Activated CD8-positive, alpha-beta T cell treated with anti-CD3 and anti-CD28 coated beads, Interleukin-2, amount 10 ng/mL, durations not matched to agents 7 days and 5 days (primary cell): Measurements from ENCODE around the gene ABCB11. TPM values are rescaled to one million over a fixed set of nuclear protein-coding genes. Genes with fewer than 3 reads are reported as not detected.
"Not testable (repeated sequence)": the region's sequence is repeated elsewhere in the genome, so short reads cannot be mapped to it uniquely, and the experiment has no call there.

Source experiments
- ATAC-seq: fragments of 150-1000 bp; cut with Tn5 transposase; one replicate; pipeline ENCODE4 v1.10.0; 2021; ENCODE audit warnings: moderate library complexity
- CTCF ChIA-PET: fragments of 350-600 bp; sonication (Branson Sonifier 250); formaldehyde crosslinking; loops from one replicate; lab custom pipeline; 2021; ENCODE audit warnings: antibody characterized with exemption; lab: Charles Lee
- POLR2A ChIA-PET: fragments of 350-600 bp; sonication (Branson Sonifier 250); formaldehyde crosslinking; loops from one replicate; lab custom pipeline; 2021; ENCODE audit warnings: antibody characterized with exemption; lab: Charles Lee
- DNase-seq: peaks from one replicate; pipeline ENCODE4 v3.0.0-alpha.2; 2020
- H3K27ac Mint-ChIP-seq: one replicate; pipeline ENCODE4 v1.8.0; 2021; ENCODE audit warnings: mild to moderate bottlenecking, mixed read lengths
- H3K27me3 Mint-ChIP-seq: one replicate; pipeline ENCODE4 v1.8.0; 2021; ENCODE audit warnings: low read depth, mixed read lengths
- H3K36me3 Mint-ChIP-seq: one replicate; pipeline ENCODE4 v1.8.0; 2021; ENCODE audit warnings: low read depth, mixed read lengths
- H3K4me1 Mint-ChIP-seq: one replicate; pipeline ENCODE4 v1.8.0; 2021; ENCODE audit warnings: low read depth, mixed read lengths
- H3K4me3 Mint-ChIP-seq: one replicate; pipeline ENCODE4 v1.8.0; 2021; ENCODE audit warnings: mild to moderate bottlenecking, mixed read lengths
- H3K9me3 Mint-ChIP-seq: one replicate; pipeline ENCODE4 v1.8.0; 2022; ENCODE audit warnings: mixed read lengths; ENCODE audit not compliant: insufficient read depth
- total RNA-seq, 2 experiments: library from RNA; stranded (reverse); gene quantifications; one replicate each; pipeline ENCODE4 v1.2.3, GENCODE V29; 2021

ABCB11 gene
- total RNA-seq, 2 experiments from 2014 or later = 0.03 TPM; not detected in 1

GRCh38 chr2:169013628-169014026 is 17.5 kb downstream of the ABCB11 start:
- Mint-ChIP-seq H3K27ac (no peak overlapping the region), H3K9me3 (no peaks in the 10 kb centered on the region), H3K4me1 (peaks cover 4% of the 10 kb centered on the region), H3K4me3 (no peak overlapping the region), H3K36me3 (no peaks in the 10 kb centered on the region), H3K27me3 (no peaks in the 10 kb centered on the region)
- ChIA-PET CTCF (no interaction called here), POLR2A (no interaction called here)
- DNase-seq (no peak), ATAC-seq (no peak)

- no peak for DNase-seq
- POLR2A ChIA-PET = no interaction called here
- Mint-ChIP-seq H3K27me3 (no peaks in the 10 kb centered on the region), H3K4me1 (peaks cover 10% of the 10 kb centered on the region), H3K36me3 (no peaks in the 10 kb centered on the region), H3K9me3 (no peaks in the 10 kb centered on the region), H3K4me3 (no peak overlapping the region), H3K27ac (no peak overlapping the region)
- no peak for ATAC-seq
- CTCF ChIA-PET = interaction anchor here (1.1 kb wide), 1 partner anchor 13 kb away, joined by 4 read pairs; no protein-coding TSS in a partner anchor
Observed at GRCh38 chr2:169012812-169013627, 18.1 kb downstream of the ABCB11 start.

- ATAC-seq, H3K4me3 Mint-ChIP-seq, H3K9me3 Mint-ChIP-seq, H3K36me3 Mint-ChIP-seq, POLR2A ChIA-PET, H3K27me3 Mint-ChIP-seq, DNase-seq, H3K27ac Mint-ChIP-seq: not testable (repeated sequence)
- CTCF ChIA-PET = interaction anchor here (1.1 kb wide), 1 partner anchor 14 kb away, joined by 4 read pairs; no protein-coding TSS in a partner anchor
- H3K4me1 Mint-ChIP-seq = peaks cover 17% of the 10 kb centered on the region
Observed at GRCh38 chr2:169012191-169012792, 18.8 kb downstream of the ABCB11 start.

GRCh38 chr2:169011698-169012097 is 19.4 kb downstream of the ABCB11 start:
- Mint-ChIP-seq H3K36me3 (no peaks in the 10 kb centered on the region), H3K4me1 (peaks cover 20% of the 10 kb centered on the region), H3K27ac (no peak overlapping the region), H3K27me3 (no peaks in the 10 kb centered on the region), H3K4me3 (no peak overlapping the region), H3K9me3 (no peaks in the 10 kb centered on the region)
- POLR2A ChIA-PET = no interaction called here
- CTCF ChIA-PET = interaction anchor here (1.1 kb wide), 1 partner anchor 15 kb away, joined by 4 read pairs; no protein-coding TSS in a partner anchor
- no peak for ATAC-seq
- no peak for DNase-seq

GRCh38 chr2:169010633-169011460 is 20.3 kb downstream of the ABCB11 start:
- Mint-ChIP-seq H3K36me3 (no peaks in the 10 kb centered on the region), H3K27me3 (no peaks in the 10 kb centered on the region), H3K4me3 (no peak overlapping the region), H3K4me1 (peaks cover 16% of the 10 kb centered on the region), H3K9me3 (no peaks in the 10 kb centered on the region), H3K27ac (no peak overlapping the region)
- ATAC-seq (no peak), DNase-seq (no peak)
- ChIA-PET POLR2A (no interaction called here), CTCF (no interaction called here)

- Mint-ChIP-seq H3K9me3 (no peaks in the 10 kb centered on the region), H3K27me3 (no peaks in the 10 kb centered on the region), H3K4me3 (no peak overlapping the region), H3K4me1 (peaks cover 16% of the 10 kb centered on the region), H3K36me3 (no peaks in the 10 kb centered on the region), H3K27ac (no peak overlapping the region)
- ATAC-seq = no peak
- ChIA-PET CTCF (interaction anchor here (1.2 kb wide), 1 partner anchor 122 kb away, joined by 3 read pairs; no protein-coding TSS in a partner anchor), POLR2A (no interaction called here)
- DNase-seq = no peak
Observed at GRCh38 chr2:169009865-169010579, 21.1 kb downstream of the ABCB11 start.

- DNase-seq (no peak), ATAC-seq (no peak)
- no peaks in the 10 kb centered on the region for H3K27me3 Mint-ChIP-seq
- peaks cover 16% of the 10 kb centered on the region for H3K4me1 Mint-ChIP-seq
- H3K9me3 Mint-ChIP-seq = no peaks in the 10 kb centered on the region
- H3K4me3 Mint-ChIP-seq = no peak overlapping the region
- H3K27ac Mint-ChIP-seq = no peak overlapping the region
- CTCF ChIA-PET = interaction anchor here (0.6 kb wide), 1 partner anchor 59 kb away, joined by 3 read pairs; no protein-coding TSS in a partner anchor
- no peaks in the 10 kb centered on the region for H3K36me3 Mint-ChIP-seq
- POLR2A ChIA-PET = no interaction called here
Observed at GRCh38 chr2:169007941-169008340, 23.2 kb downstream of the ABCB11 start.

- no peak overlapping the region for H3K4me3 Mint-ChIP-seq
- CTCF ChIA-PET = no interaction called here
- POLR2A ChIA-PET = no interaction called here
- peaks cover 16% of the 10 kb centered on the region for H3K4me1 Mint-ChIP-seq
- ATAC-seq (no peak), DNase-seq (no peak)
- H3K9me3 Mint-ChIP-seq = no peaks in the 10 kb centered on the region
- H3K36me3 Mint-ChIP-seq = no peaks in the 10 kb centered on the region
- no peak overlapping the region for H3K27ac Mint-ChIP-seq
- no peaks in the 10 kb centered on the region for H3K27me3 Mint-ChIP-seq
Observed at GRCh38 chr2:169007356-169007755, 23.8 kb downstream of the ABCB11 start.

- H3K9me3 Mint-ChIP-seq = no peaks in the 10 kb centered on the region
- H3K27ac Mint-ChIP-seq = no peak overlapping the region
- peaks cover 16% of the 10 kb centered on the region for H3K4me1 Mint-ChIP-seq
- H3K4me3 Mint-ChIP-seq = no peak overlapping the region
- H3K36me3 Mint-ChIP-seq = no peaks in the 10 kb centered on the region
- CTCF ChIA-PET = no interaction called here
- POLR2A ChIA-PET = no interaction called here
- no peaks in the 10 kb centered on the region for H3K27me3 Mint-ChIP-seq
- ATAC-seq (no peak), DNase-seq (no peak)
Observed at GRCh38 chr2:169006665-169007064, 24.5 kb downstream of the ABCB11 start.

- H3K9me3 Mint-ChIP-seq = no peaks in the 10 kb centered on the region
- DNase-seq = no peak
- no peak overlapping the region for H3K27ac Mint-ChIP-seq
- ATAC-seq = no peak
- ChIA-PET CTCF (no interaction called here), POLR2A (no interaction called here)
- no peaks in the 10 kb centered on the region for H3K36me3 Mint-ChIP-seq
- no peak overlapping the region for H3K4me3 Mint-ChIP-seq
- no peaks in the 10 kb centered on the region for H3K27me3 Mint-ChIP-seq
- H3K4me1 Mint-ChIP-seq = peaks cover 16% of the 10 kb centered on the region
Observed at GRCh38 chr2:169005994-169006393, 25.1 kb downstream of the ABCB11 start.

GRCh38 chr2:169005080-169005598 is 26.0 kb downstream of the ABCB11 start:
- Mint-ChIP-seq H3K27ac (no peak overlapping the region), H3K9me3 (no peaks in the 10 kb centered on the region), H3K4me3 (no peak overlapping the region), H3K4me1 (peaks cover 16% of the 10 kb centered on the region), H3K27me3 (no peaks in the 10 kb centered on the region), H3K36me3 (no peaks in the 10 kb centered on the region)
- CTCF ChIA-PET = no interaction called here
- no peak for ATAC-seq
- POLR2A ChIA-PET = no interaction called here
- no peak for DNase-seq
